Measurements from ENCODE around the gene FBXL17.

Gene FBXL17

GRCh38 chr5:107809201-107810034 lies 572.5 kb downstream of the FBXL17 start:
- no peak overlapping the region for H3K27ac ChIP-seq
- TF ChIP-seq CTCF (conservative IDR thresholded peaks at IDR 0.05): no peak

Data from VCaP (cell line).